Panc1 (cell line): ENCODE data around the gene RNF17.

Experiments
- POLR2AphosphoS5 ChIP-seq: IDR thresholded peaks from 2 replicates; pipeline ENCODE4 v1.6.1; 2012; ENCODE audit warnings: mild to moderate bottlenecking, low read depth, low read length, moderate library complexity
- SIN3A ChIP-seq: IDR thresholded peaks from 2 replicates; pipeline ENCODE4 v1.6.1; 2012; ENCODE audit warnings: low read depth, mild to moderate bottlenecking, low read length, moderate library complexity, borderline replicate concordance; ENCODE audit not compliant: insufficient read depth
- TCF7L2 ChIP-seq: IDR thresholded peaks from 2 replicates; pipeline ENCODE4 v1.6.1; 2011; ENCODE audit warnings: mild to moderate bottlenecking, low read depth, low read length, inconsistent platforms
- TF ChIP-seq, protein P1 (sequence below): fragments of 450-650 bp; IDR thresholded peaks from 2 replicates; pipeline ENCODE4 v1.5.1; 2017; ENCODE audit warnings: mild to moderate bottlenecking
- TF ChIP-seq, protein P2 (sequence below), 2 experiments: IDR thresholded peaks; 2 replicates each; pipeline ENCODE4 v1.6.1; 2011 to 2012; ENCODE audit warnings: low read depth in 2 of 2, control low read depth in 1 of 2, low read length in 1 of 2, mild to moderate bottlenecking in 1 of 2, moderate library complexity in 1 of 2; ENCODE audit not compliant: insufficient read depth in 1 of 2

DNA sequence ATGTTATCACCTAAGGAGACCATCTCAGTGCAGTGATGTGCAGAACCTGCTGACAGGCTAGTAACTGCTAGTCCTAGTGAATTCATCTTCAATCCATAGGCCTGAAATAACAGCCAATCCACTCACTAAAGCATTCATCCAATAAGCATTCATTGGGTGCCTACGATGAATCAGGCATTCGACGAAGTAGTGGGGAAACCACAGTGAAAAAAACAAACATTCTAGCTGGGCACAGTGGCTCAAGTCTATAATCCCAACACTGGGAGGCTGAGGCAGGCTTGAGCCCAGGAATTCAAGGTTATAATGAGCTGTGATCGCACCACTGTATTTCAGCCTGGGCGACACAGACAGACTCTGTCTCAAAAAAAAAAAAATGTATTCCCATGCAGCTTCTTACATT lies 135.6 kb downstream of the RNF17 start:
- TF ChIP-seq, protein P1, sequence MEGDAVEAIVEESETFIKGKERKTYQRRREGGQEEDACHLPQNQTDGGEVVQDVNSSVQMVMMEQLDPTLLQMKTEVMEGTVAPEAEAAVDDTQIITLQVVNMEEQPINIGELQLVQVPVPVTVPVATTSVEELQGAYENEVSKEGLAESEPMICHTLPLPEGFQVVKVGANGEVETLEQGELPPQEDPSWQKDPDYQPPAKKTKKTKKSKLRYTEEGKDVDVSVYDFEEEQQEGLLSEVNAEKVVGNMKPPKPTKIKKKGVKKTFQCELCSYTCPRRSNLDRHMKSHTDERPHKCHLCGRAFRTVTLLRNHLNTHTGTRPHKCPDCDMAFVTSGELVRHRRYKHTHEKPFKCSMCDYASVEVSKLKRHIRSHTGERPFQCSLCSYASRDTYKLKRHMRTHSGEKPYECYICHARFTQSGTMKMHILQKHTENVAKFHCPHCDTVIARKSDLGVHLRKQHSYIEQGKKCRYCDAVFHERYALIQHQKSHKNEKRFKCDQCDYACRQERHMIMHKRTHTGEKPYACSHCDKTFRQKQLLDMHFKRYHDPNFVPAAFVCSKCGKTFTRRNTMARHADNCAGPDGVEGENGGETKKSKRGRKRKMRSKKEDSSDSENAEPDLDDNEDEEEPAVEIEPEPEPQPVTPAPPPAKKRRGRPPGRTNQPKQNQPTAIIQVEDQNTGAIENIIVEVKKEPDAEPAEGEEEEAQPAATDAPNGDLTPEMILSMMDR: no peak
- TF ChIP-seq POLR2AphosphoS5 (no peak), SIN3A (no peak), TCF7L2 (no peak)
- TF ChIP-seq, protein P2, sequence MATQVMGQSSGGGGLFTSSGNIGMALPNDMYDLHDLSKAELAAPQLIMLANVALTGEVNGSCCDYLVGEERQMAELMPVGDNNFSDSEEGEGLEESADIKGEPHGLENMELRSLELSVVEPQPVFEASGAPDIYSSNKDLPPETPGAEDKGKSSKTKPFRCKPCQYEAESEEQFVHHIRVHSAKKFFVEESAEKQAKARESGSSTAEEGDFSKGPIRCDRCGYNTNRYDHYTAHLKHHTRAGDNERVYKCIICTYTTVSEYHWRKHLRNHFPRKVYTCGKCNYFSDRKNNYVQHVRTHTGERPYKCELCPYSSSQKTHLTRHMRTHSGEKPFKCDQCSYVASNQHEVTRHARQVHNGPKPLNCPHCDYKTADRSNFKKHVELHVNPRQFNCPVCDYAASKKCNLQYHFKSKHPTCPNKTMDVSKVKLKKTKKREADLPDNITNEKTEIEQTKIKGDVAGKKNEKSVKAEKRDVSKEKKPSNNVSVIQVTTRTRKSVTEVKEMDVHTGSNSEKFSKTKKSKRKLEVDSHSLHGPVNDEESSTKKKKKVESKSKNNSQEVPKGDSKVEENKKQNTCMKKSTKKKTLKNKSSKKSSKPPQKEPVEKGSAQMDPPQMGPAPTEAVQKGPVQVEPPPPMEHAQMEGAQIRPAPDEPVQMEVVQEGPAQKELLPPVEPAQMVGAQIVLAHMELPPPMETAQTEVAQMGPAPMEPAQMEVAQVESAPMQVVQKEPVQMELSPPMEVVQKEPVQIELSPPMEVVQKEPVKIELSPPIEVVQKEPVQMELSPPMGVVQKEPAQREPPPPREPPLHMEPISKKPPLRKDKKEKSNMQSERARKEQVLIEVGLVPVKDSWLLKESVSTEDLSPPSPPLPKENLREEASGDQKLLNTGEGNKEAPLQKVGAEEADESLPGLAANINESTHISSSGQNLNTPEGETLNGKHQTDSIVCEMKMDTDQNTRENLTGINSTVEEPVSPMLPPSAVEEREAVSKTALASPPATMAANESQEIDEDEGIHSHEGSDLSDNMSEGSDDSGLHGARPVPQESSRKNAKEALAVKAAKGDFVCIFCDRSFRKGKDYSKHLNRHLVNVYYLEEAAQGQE (IDR thresholded peaks at IDR 0.05; ENCODE audit: insufficient read depth in 1 of 2, low read depth in 2 of 2, low read length in 1 of 2): no peak
